Transverse colon (tissue), 4 donors: ENCODE measurements around the gene SCD. TPM values are rescaled to one million over a fixed set of nuclear protein-coding genes. Genes with fewer than 3 reads are reported as not detected.

Experiments used
- DNase-seq: peaks from one replicate; pipeline ENCODE4 v3.0.0-alpha.2; 2019
- H3K27ac ChIP-seq, 4 donors: fragments of 200-600 bp; sonication (generic); 2 replicates each; pipeline ENCODE4 v1.5.1; 2016 to 2018; ENCODE audit warnings: inconsistent platforms in 4 of 4
- H3K27me3 ChIP-seq: fragments of 200-600 bp; sonication (generic); 2 replicates; pipeline ENCODE4 v1.5.1; 2017; ENCODE audit warnings: inconsistent platforms
- H3K36me3 ChIP-seq, 4 donors: fragments of 200-600 bp; sonication (generic); 2 replicates each; pipeline ENCODE4 v1.5.1; 2017 to 2019; ENCODE audit warnings: inconsistent platforms in 4 of 4
- H3K4me1 ChIP-seq, 4 donors: fragments of 200-600 bp; sonication (generic); 2 replicates each; pipeline ENCODE4 v1.5.1; 2017 to 2020; ENCODE audit warnings: inconsistent platforms in 4 of 4
- H3K4me3 ChIP-seq, 4 donors: fragments of 200-600 bp; sonication (generic); 1 replicate in 1 of 4; 2 replicates in 3 of 4; pipeline versions ENCODE4 v1.5.1 to v1.6.1; 2017 to 2019; ENCODE audit warnings: inconsistent platforms in 4 of 4
- H3K9me3 ChIP-seq, 2 donors: fragments of 200-600 bp; sonication (generic); 2 replicates each; pipeline ENCODE4 v1.5.1; 2017 to 2019; ENCODE audit warnings: inconsistent platforms in 2 of 2
- CTCF ChIP-seq, 5 experiments: fragments of 200-600 bp in 3 of 5; fragments of 450-650 bp in 2 of 5; sonication (generic) in 3 of 5; IDR thresholded peaks; 1 replicate in 2 of 5; 2 replicates in 3 of 5; pipeline ENCODE4 v1.5.1; 2016 to 2017; ENCODE audit warnings: antibody characterized with exemption in 5 of 5, inconsistent platforms in 3 of 5, mild to moderate bottlenecking in 2 of 5, moderate library complexity in 1 of 5
- EP300 ChIP-seq: sonication (generic); formaldehyde crosslinking; IDR thresholded peaks from one replicate; pipeline ENCODE4 v1.6.1; 2017; ENCODE audit warnings: antibody characterized with exemption, low read depth
- POLR2A ChIP-seq: fragments of 450-650 bp; IDR thresholded peaks from one replicate; pipeline ENCODE4 v1.6.1; 2016; ENCODE audit warnings: antibody characterized with exemption, mild to moderate bottlenecking, moderate library complexity
- POLR2AphosphoS5 ChIP-seq, 3 donors: sonication (generic); formaldehyde crosslinking; IDR thresholded peaks; one replicate each; pipeline ENCODE4 v1.6.1; 2016; ENCODE audit warnings: antibody characterized with exemption in 3 of 3
- WGBS, 2 donors: methylation state at CpG; one replicate each; pipeline ENCODE4 v1.1.5; 2018; ENCODE audit warnings: low coverage in 1 of 2; 5-methylcytosine and 5-hydroxymethylcytosine counted together
- in situ Hi-C, 4 donors: fragments of 200-750 bp; cut with MboI; loops; one replicate each; pipeline versions ENCODE4 v1.15.0 to v1.15.1; 2017; ENCODE audit warnings: low sequenced_read_pairs in 3 of 4, low pct_ligation_motif_present in 1 of 4, low pct_unique_long_range_greater_than_20kb in 1 of 4
- intact Hi-C: fragments of 100-400 bp; cut with DNase I; formaldehyde crosslinking; loops from one replicate; pipeline ENCODE4 v1.15.1; 2023; ENCODE audit warnings: low total_unique reads
- total RNA-seq, 4 donors: library from RNA; depleted of rRNA; stranded (reverse); fragments of >200 nt; gene quantifications; one replicate each; pipeline ENCODE4 v1.1.0, GENCODE V29; 2016

SCD gene
- total RNA-seq, 4 donors from 2014 or later = 9.2 to 62.1 (median 21.8) TPM

GRCh38 chr10:100370714-100371481 is 23.9 kb downstream of the SCD start:
- H3K9me3 ChIP-seq = no peaks in the 10 kb centered on the region
- WGBS, 2 donors = 28 to 34% methylated on average over 3 to 12 of the region's 12 CpGs
- no peak overlapping the region for H3K4me3 ChIP-seq
- no peaks in the 10 kb centered on the region for H3K36me3 ChIP-seq
- peaks cover 8 to 73% (median 46%) of the 10 kb centered on the region in 4 donors for H3K4me1 ChIP-seq
- in situ Hi-C loops (no loop called here), intact Hi-C loops (no loop called here)
- TF ChIP-seq POLR2AphosphoS5 (IDR thresholded peaks at IDR 0.05) (peak; percentile 80 to 91 (median 90)), POLR2A (peak; percentile 82), CTCF (IDR thresholded peaks at IDR 0.05) (no peak)
- no peaks in the 10 kb centered on the region for H3K27me3 ChIP-seq
- H3K27ac ChIP-seq = peak overlapping the region; percentile 93 to 99 (median 98)
- peak; percentile 91 for DNase-seq

- Histone ChIP-seq H3K9me3 (no peaks in the 10 kb centered on the region), H3K27ac (peak overlapping the region; percentile 93 to 99 (median 98)), H3K4me3 (no peak overlapping the region), H3K36me3 (no peaks in the 10 kb centered on the region), H3K27me3 (no peaks in the 10 kb centered on the region), H3K4me1 (peaks cover 6 to 72% (median 47%) of the 10 kb centered on the region in 4 donors)
- TF ChIP-seq EP300 (no peak), POLR2A (no peak), POLR2AphosphoS5 (IDR thresholded peaks at IDR 0.05) (no peak), CTCF (IDR thresholded peaks at IDR 0.05) (no peak)
- in situ Hi-C loops = no loop called here
- intact Hi-C loops = no loop called here
- no peak for DNase-seq
- WGBS, 2 donors = 64 to 75% methylated on average over 8 to 10 of the region's 10 CpGs
These were observed 24.5 kb downstream of the SCD start for GRCh38 chr10:100371482-100372027.

GRCh38 chr10:100372415-100373297 is 25.6 kb downstream of the SCD start:
- H3K4me1 ChIP-seq = peaks cover 6 to 76% (median 53%) of the 10 kb centered on the region in 4 donors
- TF ChIP-seq POLR2AphosphoS5 (IDR thresholded peaks at IDR 0.05) (no peak), EP300 (no peak), CTCF (IDR thresholded peaks at IDR 0.05) (no peak), POLR2A (no peak)
- H3K27me3 ChIP-seq = no peaks in the 10 kb centered on the region

More at GRCh38 chr10:100372415-100373297, 25.6 kb downstream of the SCD start:
- 37 to 52% methylated on average over 3 to 12 of the region's 16 CpGs for WGBS, 2 donors
- H3K9me3 ChIP-seq = no peaks in the 10 kb centered on the region
- no peak for DNase-seq
- H3K27ac ChIP-seq = peak overlapping the region; percentile 93 to 99 (median 98)
- intact Hi-C loops = no loop called here
- no peaks in the 10 kb centered on the region for H3K36me3 ChIP-seq
- peak overlapping the region in 3 of 4 donors; percentile 51 to 74 (median 53) for H3K4me3 ChIP-seq
- in situ Hi-C loops = no loop called here
